ENCODE measurements around the gene MDM2.

The MDM2 gene

DNA sequence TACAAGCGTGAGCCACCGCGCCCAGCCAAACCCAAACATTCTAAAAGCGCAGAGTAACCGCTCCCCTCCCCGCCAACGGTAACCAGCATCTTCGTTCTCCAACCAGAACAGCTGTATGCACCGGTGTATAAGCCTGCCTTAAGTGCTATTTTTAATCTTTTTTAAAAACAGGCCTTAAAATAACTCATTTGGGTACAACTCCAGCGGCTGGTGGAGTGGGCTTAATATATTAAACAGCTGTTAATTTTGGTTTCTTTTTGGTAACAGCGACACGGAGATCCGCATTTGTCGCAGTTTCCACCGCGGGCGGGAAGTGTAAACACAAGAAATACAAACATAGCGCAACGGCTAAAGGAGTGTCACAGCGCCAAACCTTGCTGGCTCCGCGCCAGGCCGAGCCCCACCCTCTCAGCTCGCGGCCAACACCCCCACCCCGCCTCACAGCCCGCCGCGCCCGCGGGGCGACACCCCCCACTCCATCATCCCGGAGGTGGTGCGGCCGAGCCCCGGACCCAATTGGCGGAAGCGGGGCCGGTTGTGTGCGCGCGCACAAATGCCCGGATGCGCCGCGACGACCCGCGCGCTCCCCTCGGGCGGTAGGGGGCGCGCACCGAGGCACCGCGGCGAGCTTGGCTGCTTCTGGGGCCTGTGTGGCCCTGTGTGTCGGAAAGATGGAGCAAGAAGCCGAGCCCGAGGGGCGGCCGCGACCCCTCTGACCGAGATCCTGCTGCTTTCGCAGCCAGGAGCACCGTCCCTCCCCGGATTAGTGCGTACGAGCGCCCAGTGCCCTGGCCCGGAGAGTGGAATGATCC, at the start of gene MDM2:
Gene MDM2 (plus strand): TSS at position 602 of the 812 bp plus-strand sequence. CDS start 301 bp downstream, outside the sequence.
- H3K4me1 ChIP-seq (ENCODE audit: control insufficient read depth in 5 of 5, insufficient read depth in 5 of 5, low read length in 5 of 5) = peaks cover 0 to 30% (median 18%) of the 10 kb centered on the region in 5 donors
- H3K4me3 ChIP-seq (ENCODE audit: low read depth in 1 of 5, low read length in 5 of 5) = peak within 1 kb of the TSS; percentile 86 to 96 (median 94)
- H3K27ac ChIP-seq (ENCODE audit: low read depth, low read length) = peak within 1 kb of the TSS; percentile 96
- no peaks in the 10 kb centered on the region for H3K9me3 ChIP-seq (ENCODE audit: control insufficient read depth in 5 of 5, low read length in 5 of 5)
- H3K9ac ChIP-seq (ENCODE audit: low read length in 5 of 5) = peak within 1 kb of the TSS; percentile 56 to 98 (median 97)
- peaks cover 0 to 6% (median under 1%) of the 10 kb centered on the region in 5 donors for H3K36me3 ChIP-seq (ENCODE audit: control insufficient read depth in 5 of 5, insufficient read depth in 5 of 5, low read length in 5 of 5)
- H3K27me3 ChIP-seq (ENCODE audit: control insufficient read depth in 5 of 5, insufficient read depth in 4 of 5, low read length in 5 of 5) = no peaks in the 10 kb centered on the region

DNA sequence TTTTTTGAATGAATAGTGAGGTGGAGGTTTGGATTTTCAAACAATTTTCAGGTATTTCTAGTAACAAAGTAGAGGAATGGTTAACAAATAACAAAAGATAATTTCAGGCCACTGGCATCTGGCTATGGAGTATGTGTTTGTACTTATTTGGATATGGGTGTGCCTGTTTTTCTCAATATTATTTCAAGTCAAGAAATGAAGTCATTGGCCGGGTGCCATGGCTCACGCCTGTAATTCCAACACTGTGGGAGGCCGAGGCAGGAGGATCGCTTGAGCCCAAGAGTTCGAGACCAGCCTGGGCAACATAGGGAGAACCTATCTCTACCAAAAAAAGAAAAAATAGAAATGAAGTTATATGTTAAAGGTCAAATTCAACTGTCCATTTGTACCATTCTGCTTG, 48.1 kb upstream of the MDM2 start:
- Histone ChIP-seq H3K27me3 (ENCODE audit: control insufficient read depth in 5 of 5, insufficient read depth in 4 of 5, low read length in 5 of 5) (no peaks in the 10 kb centered on the region), H3K4me3 (ENCODE audit: low read depth in 1 of 5, low read length in 5 of 5) (no peak overlapping the region), H3K9me3 (ENCODE audit: control insufficient read depth in 5 of 5, low read length in 5 of 5) (no peaks in the 10 kb centered on the region), H3K4me1 (ENCODE audit: control insufficient read depth in 5 of 5, insufficient read depth in 5 of 5, low read length in 5 of 5) (no peaks in the 10 kb centered on the region), H3K27ac (ENCODE audit: low read depth, low read length) (no peak overlapping the region), H3K36me3 (ENCODE audit: control insufficient read depth in 5 of 5, insufficient read depth in 5 of 5, low read length in 5 of 5) (peaks cover 19 to 36% (median 29%) of the 10 kb centered on the region in 5 donors), H3K9ac (ENCODE audit: low read length in 5 of 5) (no peak overlapping the region)

DNA sequence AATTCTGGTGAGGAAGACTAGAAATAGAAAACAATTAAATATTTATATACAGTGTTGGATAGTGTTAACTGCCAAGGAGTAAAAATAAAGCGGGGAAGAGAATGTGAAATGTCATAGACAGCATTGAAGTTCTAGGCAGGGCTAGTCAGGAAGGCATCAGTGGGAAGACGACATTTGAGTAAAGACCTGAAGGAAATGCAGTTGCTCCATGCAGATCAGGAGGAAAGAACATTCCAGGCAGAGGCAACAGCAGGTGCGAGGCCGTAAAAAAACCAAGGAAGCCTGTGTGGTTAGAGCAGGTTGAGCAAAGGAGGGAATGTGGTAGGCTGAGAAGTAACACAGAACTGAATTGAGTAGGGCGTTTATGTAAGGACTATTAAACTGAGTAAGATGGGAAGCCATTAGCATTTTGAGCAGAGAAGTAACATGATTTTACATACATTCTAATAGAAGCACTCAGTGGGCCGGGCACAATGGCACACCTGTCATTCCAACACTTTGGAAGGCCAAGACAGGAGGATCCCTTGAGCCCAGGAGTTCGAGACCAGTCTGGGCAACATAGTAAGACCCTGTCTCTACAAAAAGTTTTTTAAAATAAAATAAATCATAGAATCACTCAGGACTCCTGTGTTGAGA, 47.1 kb upstream of the MDM2 start:
- no peaks in the 10 kb centered on the region for H3K4me1 ChIP-seq (ENCODE audit: control insufficient read depth in 5 of 5, insufficient read depth in 5 of 5, low read length in 5 of 5)
- H3K27ac ChIP-seq (ENCODE audit: low read depth, low read length) = no peak overlapping the region
- no peaks in the 10 kb centered on the region for H3K9me3 ChIP-seq (ENCODE audit: control insufficient read depth in 5 of 5, low read length in 5 of 5)
- H3K27me3 ChIP-seq (ENCODE audit: control insufficient read depth in 5 of 5, insufficient read depth in 4 of 5, low read length in 5 of 5) = no peaks in the 10 kb centered on the region
- no peak overlapping the region for H3K4me3 ChIP-seq (ENCODE audit: low read depth in 1 of 5, low read length in 5 of 5)
- H3K36me3 ChIP-seq (ENCODE audit: control insufficient read depth in 5 of 5, insufficient read depth in 5 of 5, low read length in 5 of 5) = peaks cover 12 to 27% (median 19%) of the 10 kb centered on the region in 5 donors
- no peak overlapping the region for H3K9ac ChIP-seq (ENCODE audit: low read length in 5 of 5)

GRCh38 chr12:68761442-68761812, 46.5 kb upstream of the MDM2 start:
- Histone ChIP-seq H3K36me3 (ENCODE audit: control insufficient read depth in 5 of 5, insufficient read depth in 5 of 5, low read length in 5 of 5) (peaks cover 12 to 25% (median 16%) of the 10 kb centered on the region in 5 donors), H3K4me1 (ENCODE audit: control insufficient read depth in 5 of 5, insufficient read depth in 5 of 5, low read length in 5 of 5) (no peaks in the 10 kb centered on the region), H3K27ac (ENCODE audit: low read depth, low read length) (no peak overlapping the region), H3K9ac (ENCODE audit: low read length in 5 of 5) (no peak overlapping the region), H3K9me3 (ENCODE audit: control insufficient read depth in 5 of 5, low read length in 5 of 5) (no peaks in the 10 kb centered on the region), H3K27me3 (ENCODE audit: control insufficient read depth in 5 of 5, insufficient read depth in 4 of 5, low read length in 5 of 5) (no peaks in the 10 kb centered on the region), H3K4me3 (ENCODE audit: low read depth in 1 of 5, low read length in 5 of 5) (no peak overlapping the region)

DNA sequence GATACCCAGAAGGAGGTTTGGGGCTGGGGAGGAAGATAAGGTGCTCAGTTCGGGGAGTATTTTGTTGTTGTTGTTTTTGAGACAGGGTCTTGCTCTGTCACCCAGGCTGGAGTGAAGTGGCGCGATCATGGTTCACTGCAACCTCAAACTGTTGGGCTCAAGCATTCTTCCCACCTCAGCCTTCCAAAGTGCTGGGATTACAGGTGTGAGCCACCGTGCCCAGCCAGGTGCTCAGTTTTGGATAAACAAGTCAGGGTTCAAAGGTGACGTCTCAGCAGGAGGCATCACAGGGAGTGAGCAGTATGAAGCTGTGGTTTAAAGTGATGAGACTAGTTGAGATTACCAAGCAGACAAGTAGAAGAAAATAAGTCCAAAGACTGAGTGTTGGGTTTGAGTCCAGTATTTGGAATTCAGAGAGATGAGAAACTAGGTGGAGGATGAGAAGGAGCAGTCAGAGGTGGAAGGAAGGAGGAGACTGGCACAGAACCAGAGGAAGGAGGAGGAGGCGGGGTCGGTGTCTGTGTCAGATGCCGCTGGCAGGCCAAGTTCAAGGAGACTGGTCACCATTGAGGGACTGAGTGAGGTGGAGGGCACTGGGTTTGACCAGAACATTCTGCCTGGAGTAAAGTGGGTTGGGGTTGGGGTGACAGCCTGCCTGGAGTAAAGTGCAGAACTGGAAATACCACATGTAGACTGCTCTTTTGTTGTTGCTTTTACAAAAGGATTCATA, 45.9 kb upstream of the MDM2 start:
- Histone ChIP-seq H3K4me3 (ENCODE audit: low read depth in 1 of 5, low read length in 5 of 5) (no peak overlapping the region), H3K36me3 (ENCODE audit: control insufficient read depth in 5 of 5, insufficient read depth in 5 of 5, low read length in 5 of 5) (peaks cover 15 to 31% (median 21%) of the 10 kb centered on the region in 5 donors), H3K27ac (ENCODE audit: low read depth, low read length) (no peak overlapping the region)

GRCh38 chr12:68762691-68763090, 45.3 kb upstream of the MDM2 start:
- H3K27me3 ChIP-seq (ENCODE audit: control insufficient read depth in 5 of 5, insufficient read depth in 4 of 5, low read length in 5 of 5) = no peaks in the 10 kb centered on the region
- H3K9me3 ChIP-seq (ENCODE audit: control insufficient read depth in 5 of 5, low read length in 5 of 5) = no peaks in the 10 kb centered on the region
- H3K27ac ChIP-seq (ENCODE audit: low read depth, low read length) = no peak overlapping the region
- peaks cover 15 to 31% (median 21%) of the 10 kb centered on the region in 5 donors for H3K36me3 ChIP-seq (ENCODE audit: control insufficient read depth in 5 of 5, insufficient read depth in 5 of 5, low read length in 5 of 5)
- H3K4me3 ChIP-seq (ENCODE audit: low read depth in 1 of 5, low read length in 5 of 5) = no peak overlapping the region
- H3K9ac ChIP-seq (ENCODE audit: low read length in 5 of 5) = no peak overlapping the region
- no peaks in the 10 kb centered on the region for H3K4me1 ChIP-seq (ENCODE audit: control insufficient read depth in 5 of 5, insufficient read depth in 5 of 5, low read length in 5 of 5)

More for the DNA sequence above, 45.9 kb upstream of the MDM2 start:
- Histone ChIP-seq H3K4me1 (ENCODE audit: control insufficient read depth in 5 of 5, insufficient read depth in 5 of 5, low read length in 5 of 5) (no peaks in the 10 kb centered on the region), H3K27me3 (ENCODE audit: control insufficient read depth in 5 of 5, insufficient read depth in 4 of 5, low read length in 5 of 5) (no peaks in the 10 kb centered on the region), H3K9ac (ENCODE audit: low read length in 5 of 5) (no peak overlapping the region), H3K9me3 (ENCODE audit: control insufficient read depth in 5 of 5, low read length in 5 of 5) (no peaks in the 10 kb centered on the region)

DNA sequence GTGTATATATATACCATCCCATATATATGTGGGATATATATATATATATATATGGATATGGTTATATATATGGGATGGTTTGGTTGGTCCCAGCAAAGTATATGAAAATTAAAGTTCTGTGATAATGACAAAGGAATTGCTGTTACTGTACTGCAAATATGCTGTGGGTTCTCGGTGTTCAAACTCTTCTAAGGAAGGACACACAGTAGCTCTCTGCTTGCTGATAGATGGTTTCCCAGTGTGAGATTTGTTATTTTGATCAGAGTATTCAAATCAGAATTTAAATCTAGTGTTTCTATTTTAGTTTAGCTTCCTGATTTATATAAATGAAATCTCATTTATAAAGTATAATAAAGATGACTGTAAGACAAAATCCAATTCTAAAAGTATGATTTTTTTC, 42.3 kb upstream of the MDM2 start:
- no peaks in the 10 kb centered on the region for H3K9me3 ChIP-seq (ENCODE audit: control insufficient read depth in 5 of 5, low read length in 5 of 5)
- H3K27ac ChIP-seq (ENCODE audit: low read depth, low read length) = no peak overlapping the region
- peaks cover 9 to 27% (median 20%) of the 10 kb centered on the region in 5 donors for H3K36me3 ChIP-seq (ENCODE audit: control insufficient read depth in 5 of 5, insufficient read depth in 5 of 5, low read length in 5 of 5)
- H3K4me1 ChIP-seq (ENCODE audit: control insufficient read depth in 5 of 5, insufficient read depth in 5 of 5, low read length in 5 of 5) = no peaks in the 10 kb centered on the region
- no peak overlapping the region for H3K4me3 ChIP-seq (ENCODE audit: low read depth in 1 of 5, low read length in 5 of 5)
- H3K9ac ChIP-seq (ENCODE audit: low read length in 5 of 5) = no peak overlapping the region
- no peaks in the 10 kb centered on the region for H3K27me3 ChIP-seq (ENCODE audit: control insufficient read depth in 5 of 5, insufficient read depth in 4 of 5, low read length in 5 of 5)

DNA sequence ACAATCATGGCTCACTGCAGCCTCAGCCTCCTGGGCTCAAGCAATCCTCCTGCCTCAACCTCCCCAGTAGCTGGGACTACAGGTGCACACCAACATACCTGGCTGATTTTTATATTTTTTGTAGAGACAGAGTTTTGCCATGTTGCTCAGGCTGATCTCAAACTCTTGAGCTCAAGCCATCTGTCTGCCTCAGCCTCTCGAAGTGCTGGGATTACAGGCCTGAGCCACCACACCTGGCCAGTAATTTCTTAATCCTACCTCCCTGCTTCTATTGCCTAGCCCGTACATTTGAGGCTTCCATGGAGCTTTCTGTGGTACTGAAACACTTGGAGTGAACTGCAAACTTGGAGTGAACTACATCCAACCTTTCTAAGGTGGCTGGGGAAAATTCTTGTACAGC, 41.3 kb upstream of the MDM2 start:
- peaks cover 9 to 23% (median 17%) of the 10 kb centered on the region in 5 donors for H3K36me3 ChIP-seq (ENCODE audit: control insufficient read depth in 5 of 5, insufficient read depth in 5 of 5, low read length in 5 of 5)
- no peaks in the 10 kb centered on the region for H3K27me3 ChIP-seq (ENCODE audit: control insufficient read depth in 5 of 5, insufficient read depth in 4 of 5, low read length in 5 of 5)
- no peak overlapping the region for H3K27ac ChIP-seq (ENCODE audit: low read depth, low read length)
- H3K9ac ChIP-seq (ENCODE audit: low read length in 5 of 5) = no peak overlapping the region
- no peaks in the 10 kb centered on the region for H3K4me1 ChIP-seq (ENCODE audit: control insufficient read depth in 5 of 5, insufficient read depth in 5 of 5, low read length in 5 of 5)
- no peak overlapping the region for H3K4me3 ChIP-seq (ENCODE audit: low read depth in 1 of 5, low read length in 5 of 5)
- no peaks in the 10 kb centered on the region for H3K9me3 ChIP-seq (ENCODE audit: control insufficient read depth in 5 of 5, low read length in 5 of 5)

GRCh38 chr12:68767191-68767590, 40.8 kb upstream of the MDM2 start:
- H3K4me3 ChIP-seq (ENCODE audit: low read depth in 1 of 5, low read length in 5 of 5) = no peak overlapping the region

More at GRCh38 chr12:68767191-68767590, 40.8 kb upstream of the MDM2 start:
- no peak overlapping the region for H3K27ac ChIP-seq (ENCODE audit: low read depth, low read length)
- no peaks in the 10 kb centered on the region for H3K9me3 ChIP-seq (ENCODE audit: control insufficient read depth in 5 of 5, low read length in 5 of 5)
- H3K36me3 ChIP-seq (ENCODE audit: control insufficient read depth in 5 of 5, insufficient read depth in 5 of 5, low read length in 5 of 5) = peaks cover 9 to 20% (median 16%) of the 10 kb centered on the region in 5 donors
- no peak overlapping the region for H3K9ac ChIP-seq (ENCODE audit: low read length in 5 of 5)
- no peaks in the 10 kb centered on the region for H3K4me1 ChIP-seq (ENCODE audit: control insufficient read depth in 5 of 5, insufficient read depth in 5 of 5, low read length in 5 of 5)
- no peaks in the 10 kb centered on the region for H3K27me3 ChIP-seq (ENCODE audit: control insufficient read depth in 5 of 5, insufficient read depth in 4 of 5, low read length in 5 of 5)

All from subcutaneous abdominal adipose tissue (tissue), 5 donors.